SU-DHL-6 (cell line): ENCODE measurements around the gene CENPQ.

ENCODE experiments used
- CTCF ChIP-seq: fragments of 200-600 bp; sonication (generic); IDR thresholded peaks from one replicate; pipeline ENCODE4 v1.5.1; 2017; ENCODE audit warnings: antibody characterized with exemption, mild to moderate bottlenecking, low read length, moderate library complexity; ENCODE audit not compliant: insufficient read depth, poor library complexity, severe bottlenecking
- EZH2phosphoT487 ChIP-seq: fragments of 200-600 bp; sonication (generic), shearing (Covaris generic); conservative IDR thresholded peaks from 2 replicates; pipeline ENCODE4 v1.6.1; 2018; ENCODE audit warnings: mild to moderate bottlenecking, antibody characterized with exemption, low read length, moderate library complexity, mixed read lengths

- TF ChIP-seq CTCF (no peak), EZH2phosphoT487 (no peak)
These were observed 75.9 kb downstream of the CENPQ start for GRCh38 chr6:49539102-49539501.
